ENCODE measurements around the gene ENTREP1.

GRCh38 chr9:69377981-69378380 is 53.0 kb downstream of the ENTREP1 start:
- TF ChIP-seq CTCF (IDR thresholded peaks at IDR 0.05) (no peak), POLR2A (IDR thresholded peaks at IDR 0.05) (no peak)

All from upper lobe of left lung (tissue), 4 donors.